HEK293T (cell line): ENCODE measurements around the gene SOX12.

Source experiments
- ELF4 ChIP-seq: fragments of 450-650 bp; IDR thresholded peaks from 2 replicates; pipeline ENCODE4 v1.6.1; 2017; ENCODE audit warnings: antibody characterized with exemption
- FOXA1 ChIP-seq: fragments of 450-650 bp; IDR thresholded peaks from 2 replicates; pipeline ENCODE4 v1.6.1; 2016; ENCODE audit warnings: mild to moderate bottlenecking
- FOXK2 ChIP-seq: fragments of 450-650 bp; IDR thresholded peaks from 2 replicates; pipeline ENCODE4 v1.6.1; 2016; ENCODE audit warnings: mild to moderate bottlenecking
- NFRKB ChIP-seq: fragments of 450-650 bp; IDR thresholded peaks from 2 replicates; pipeline ENCODE4 v1.6.1; 2016; ENCODE audit warnings: mild to moderate bottlenecking, moderate library complexity
- SUZ12 ChIP-seq: fragments of 450-650 bp; IDR thresholded peaks from 2 replicates; pipeline ENCODE4 v1.6.1; 2016; ENCODE audit warnings: mild to moderate bottlenecking
- TARDBP ChIP-seq: fragments of 450-650 bp; IDR thresholded peaks from 2 replicates; pipeline ENCODE4 v1.6.1; 2016

GRCh38 chr20:275791-276190 lies 49.6 kb upstream of the SOX12 start:
- TF ChIP-seq TARDBP (no peak), NFRKB (no peak), FOXA1 (no peak), FOXK2 (no peak), SUZ12 (no peak), ELF4 (no peak)
